Sigmoid colon (tissue), 7 donors: ENCODE results near the gene ME3. TPM values are rescaled to one million over a fixed set of nuclear protein-coding genes. Genes with fewer than 3 reads are reported as not detected.

ENCODE experiments used
- DNase-seq: peaks from one replicate; pipeline ENCODE4 v3.0.0-alpha.2; 2019
- H3K27ac ChIP-seq, 4 donors: fragments of 200-600 bp; sonication (generic); one replicate each; pipeline ENCODE4 v1.5.1; 2016 to 2019; ENCODE audit warnings: mild to moderate bottlenecking in 1 of 4
- H3K27me3 ChIP-seq, 3 donors: fragments of 200-600 bp; sonication (generic); one replicate each; pipeline ENCODE4 v1.5.1; 2019; ENCODE audit warnings: mild to moderate bottlenecking in 1 of 3
- H3K36me3 ChIP-seq, 4 donors: fragments of 200-600 bp; sonication (generic); one replicate each; pipeline ENCODE4 v1.5.1; 2016 to 2019
- H3K4me1 ChIP-seq, 4 donors: fragments of 200-600 bp; sonication (generic); one replicate each; pipeline ENCODE4 v1.5.1; 2017 to 2019
- H3K4me3 ChIP-seq, 4 donors: fragments of 200-600 bp; sonication (generic); one replicate each; pipeline ENCODE4 v1.5.1; 2017 to 2019; ENCODE audit warnings: mild to moderate bottlenecking in 2 of 4, moderate library complexity in 1 of 4
- H3K9me3 ChIP-seq, 4 donors: fragments of 200-600 bp in 3 of 4; sonication (generic) in 3 of 4; one replicate each; pipeline versions ENCODE4 v1.5.1 to v1.6.1; 2013 to 2019
- EP300 ChIP-seq, 4 donors: sonication (generic); formaldehyde crosslinking; IDR thresholded peaks; one replicate each; pipeline ENCODE4 v1.6.1; 2017; ENCODE audit warnings: antibody characterized with exemption in 4 of 4
- POLR2A ChIP-seq, 2 donors: fragments of 450-650 bp; IDR thresholded peaks; one replicate each; pipeline ENCODE4 v1.6.1; 2016; ENCODE audit warnings: antibody characterized with exemption in 2 of 2, mild to moderate bottlenecking in 2 of 2, moderate library complexity in 2 of 2
- POLR2AphosphoS5 ChIP-seq, 4 donors: sonication (generic); formaldehyde crosslinking; IDR thresholded peaks; one replicate each; pipeline ENCODE4 v1.6.1; 2017; ENCODE audit warnings: antibody characterized with exemption in 4 of 4
- WGBS, 2 donors: extraction: QIAGEN DNeasy Blood & Tissue Kit; methylation state at CpG; one replicate each; pipeline ENCODE4 v1.1.7; 2013; 5-methylcytosine and 5-hydroxymethylcytosine counted together
- intact Hi-C: fragments of 100-400 bp; cut with DNase I; formaldehyde crosslinking; loops from one replicate; pipeline ENCODE4 v1.15.1; 2023
- polyA plus RNA-seq, 3 donors: library from polyadenylated mRNA; stranded (reverse); fragments of 200-250 nt; gene quantifications; one replicate each; pipeline ENCODE4 v1.2.3, GENCODE V29; 2013
- total RNA-seq, 4 donors: library from RNA; depleted of rRNA; stranded (reverse); fragments of >200 nt; gene quantifications; one replicate each; pipeline ENCODE4 v1.1.0, GENCODE V29; 2016
- TF ChIP-seq, protein P1 (sequence below), 4 experiments: fragments of 450-650 bp in 3 of 4; fragments of 200-600 bp in 1 of 4; IDR thresholded peaks; one replicate each; pipeline ENCODE4 v1.5.1; 2016 to 2019; ENCODE audit warnings: antibody characterized with exemption in 4 of 4, mild to moderate bottlenecking in 3 of 4, moderate library complexity in 2 of 4
- donor health status: healthy with polysubstance abuse.
- donor health status: Bipolar disorder and iron deficiency.
- donor health status: healthy.

ME3 gene
- total and polyA plus RNA-seq, 7 donors: 7.8 to 53.2 (median 25.5) TPM

DNA sequence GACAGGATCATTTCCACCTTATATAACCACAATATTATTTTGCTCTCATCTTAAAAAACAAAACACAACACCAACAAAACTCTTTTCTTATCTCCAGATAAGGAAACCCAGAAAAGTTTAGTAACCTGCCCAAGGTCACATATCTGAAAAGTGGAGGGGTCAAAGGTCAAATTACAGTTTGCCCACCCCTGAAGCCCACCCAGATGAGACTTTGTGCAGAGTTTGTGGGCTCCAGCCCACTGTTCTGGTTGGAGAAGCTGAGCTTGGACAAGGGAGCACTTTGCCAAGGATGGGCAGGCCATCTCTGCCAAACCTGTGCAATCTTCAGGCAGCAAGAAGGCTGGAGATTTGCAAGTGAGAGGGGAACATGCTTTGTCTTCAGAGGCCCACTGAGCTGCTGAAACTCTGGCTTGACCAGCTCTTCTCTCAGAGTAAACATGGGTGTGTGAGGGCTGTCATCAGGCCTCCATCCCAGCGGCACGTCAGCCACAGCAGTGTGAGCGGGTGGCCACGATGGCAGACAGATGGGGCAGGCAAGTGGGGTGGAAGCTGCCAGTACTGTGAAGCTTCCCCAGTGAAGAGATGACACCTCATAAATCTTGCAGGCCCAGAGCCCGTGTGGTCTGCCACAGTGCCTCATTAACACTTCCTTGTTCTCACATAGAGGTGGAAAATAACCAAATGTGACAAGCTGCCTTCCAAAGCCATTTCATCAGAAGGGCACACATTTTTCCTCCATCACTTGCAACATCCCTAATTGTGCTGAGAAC, 186.0 kb downstream of the ME3 start:
- WGBS, 2 donors: 35 to 39% methylated on average over 5 of the region's 5 CpGs
- H3K36me3 ChIP-seq: peaks cover 0 to 6% (median 0%) of the 10 kb centered on the region in 4 donors
- no peak overlapping the region for H3K27ac ChIP-seq
- intact Hi-C loops: no loop called here
- no peaks in the 10 kb centered on the region for H3K9me3 ChIP-seq
- no peak for TF ChIP-seq EP300 (IDR thresholded peaks at IDR 0.05)
- TF ChIP-seq, protein P1, sequence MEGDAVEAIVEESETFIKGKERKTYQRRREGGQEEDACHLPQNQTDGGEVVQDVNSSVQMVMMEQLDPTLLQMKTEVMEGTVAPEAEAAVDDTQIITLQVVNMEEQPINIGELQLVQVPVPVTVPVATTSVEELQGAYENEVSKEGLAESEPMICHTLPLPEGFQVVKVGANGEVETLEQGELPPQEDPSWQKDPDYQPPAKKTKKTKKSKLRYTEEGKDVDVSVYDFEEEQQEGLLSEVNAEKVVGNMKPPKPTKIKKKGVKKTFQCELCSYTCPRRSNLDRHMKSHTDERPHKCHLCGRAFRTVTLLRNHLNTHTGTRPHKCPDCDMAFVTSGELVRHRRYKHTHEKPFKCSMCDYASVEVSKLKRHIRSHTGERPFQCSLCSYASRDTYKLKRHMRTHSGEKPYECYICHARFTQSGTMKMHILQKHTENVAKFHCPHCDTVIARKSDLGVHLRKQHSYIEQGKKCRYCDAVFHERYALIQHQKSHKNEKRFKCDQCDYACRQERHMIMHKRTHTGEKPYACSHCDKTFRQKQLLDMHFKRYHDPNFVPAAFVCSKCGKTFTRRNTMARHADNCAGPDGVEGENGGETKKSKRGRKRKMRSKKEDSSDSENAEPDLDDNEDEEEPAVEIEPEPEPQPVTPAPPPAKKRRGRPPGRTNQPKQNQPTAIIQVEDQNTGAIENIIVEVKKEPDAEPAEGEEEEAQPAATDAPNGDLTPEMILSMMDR (IDR thresholded peaks at IDR 0.05): no peak
- TF ChIP-seq POLR2A (IDR thresholded peaks at IDR 0.05): no peak
- no peak for TF ChIP-seq POLR2AphosphoS5 (IDR thresholded peaks at IDR 0.05)
- H3K4me1 ChIP-seq: peaks cover 0 to 16% (median 12%) of the 10 kb centered on the region in 4 donors
- no peak for DNase-seq
- no peak overlapping the region for H3K4me3 ChIP-seq
- H3K27me3 ChIP-seq: no peaks in the 10 kb centered on the region

GRCh38 chr11:86484795-86485166, 187.6 kb downstream of the ME3 start:
- Histone ChIP-seq H3K27me3 (no peaks in the 10 kb centered on the region), H3K36me3 (peaks cover 0 to 6% (median 0%) of the 10 kb centered on the region in 4 donors), H3K27ac (peak overlapping the region in 2 of 4 donors; percentile 59 to 73), H3K4me1 (peaks cover 0 to 16% (median 12%) of the 10 kb centered on the region in 4 donors), H3K4me3 (no peak overlapping the region), H3K9me3 (no peaks in the 10 kb centered on the region)
- intact Hi-C loops: no loop called here
- TF ChIP-seq POLR2A (IDR thresholded peaks at IDR 0.05): no peak
- no peak for TF ChIP-seq POLR2AphosphoS5 (IDR thresholded peaks at IDR 0.05)
- TF ChIP-seq EP300 (IDR thresholded peaks at IDR 0.05): no peak
- TF ChIP-seq, protein P1 (IDR thresholded peaks at IDR 0.05): no peak
- DNase-seq: no peak
- WGBS, 2 donors: 98% methylated on average over 1 of the region's 1 CpG

DNA sequence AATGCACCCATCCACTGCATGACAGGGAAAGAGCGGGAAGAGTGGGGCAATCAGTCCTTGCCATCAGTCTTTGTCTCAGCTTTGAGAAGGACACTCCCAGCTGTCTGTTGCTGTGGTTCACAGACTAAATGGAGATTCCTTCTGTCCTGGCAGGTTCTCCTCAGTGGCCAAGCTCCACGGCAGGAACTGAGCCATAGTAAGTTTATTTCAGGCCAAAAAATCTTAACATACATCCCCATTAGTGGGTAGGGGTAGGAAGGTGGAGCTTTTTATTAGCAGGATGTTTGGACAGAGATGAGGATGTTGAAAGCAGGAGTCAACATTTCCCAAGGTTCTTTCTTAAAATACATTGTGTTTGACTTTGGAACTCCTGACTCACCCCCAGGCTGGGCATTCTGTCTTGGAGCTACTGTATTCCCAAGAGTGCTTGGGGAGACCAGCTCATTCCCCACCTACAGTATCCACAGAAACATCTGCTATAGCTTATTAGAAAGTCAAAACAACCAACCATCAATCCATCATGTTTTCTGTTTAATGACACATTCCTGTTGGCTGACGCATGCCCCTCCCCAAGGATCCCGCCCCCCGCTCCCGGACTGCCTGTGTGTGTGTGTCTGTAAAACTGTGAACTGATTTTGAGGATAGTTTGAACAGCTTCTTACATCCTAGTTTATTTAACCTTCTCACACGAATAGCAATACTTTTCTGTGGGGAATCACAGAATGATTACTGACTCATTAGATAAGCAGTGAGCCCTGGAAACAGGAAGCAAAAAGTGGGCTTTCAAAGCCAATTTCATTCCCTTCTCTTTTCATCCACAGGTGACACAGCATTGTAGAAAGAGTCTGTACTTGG, 188.2 kb downstream of the ME3 start:
- Histone ChIP-seq H3K36me3 (peaks cover 0 to 6% (median 0%) of the 10 kb centered on the region in 4 donors), H3K4me3 (no peak overlapping the region), H3K4me1 (peaks cover 0 to 16% (median 12%) of the 10 kb centered on the region in 4 donors), H3K9me3 (no peaks in the 10 kb centered on the region), H3K27me3 (no peaks in the 10 kb centered on the region), H3K27ac (peak overlapping the region in 3 of 4 donors; percentile 9 to 73 (median 59))
- 69 to 71% methylated on average over 7 of the region's 7 CpGs for WGBS, 2 donors
- TF ChIP-seq EP300 (IDR thresholded peaks at IDR 0.05) (no peak), POLR2AphosphoS5 (IDR thresholded peaks at IDR 0.05) (peak in 1 of 4 donors; percentile 21), POLR2A (IDR thresholded peaks at IDR 0.05) (no peak)
- TF ChIP-seq, protein P1 (IDR thresholded peaks at IDR 0.05): no peak
- peak; percentile 75 for DNase-seq
- intact Hi-C loops: no loop called here

DNA sequence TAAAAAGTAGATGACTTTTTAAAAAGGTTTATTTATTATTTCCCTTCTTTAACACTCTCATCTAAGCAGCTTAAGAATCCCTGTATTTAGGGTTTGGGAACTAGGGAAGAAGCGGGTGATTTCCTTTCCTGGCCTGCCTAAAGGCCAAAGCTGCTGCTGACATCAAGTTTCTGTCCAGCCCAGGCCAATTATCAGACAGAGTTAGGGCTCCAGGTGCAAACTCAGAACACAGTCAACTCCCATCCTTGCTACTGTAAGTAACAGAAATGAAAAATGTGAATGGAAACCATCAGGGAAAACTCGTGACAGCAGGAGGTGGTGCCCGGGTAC, 188.8 kb downstream of the ME3 start:
- H3K36me3 ChIP-seq: peaks cover 0 to 6% (median 0%) of the 10 kb centered on the region in 4 donors
- intact Hi-C loops: no loop called here

More for the DNA sequence above, 188.8 kb downstream of the ME3 start:
- Histone ChIP-seq H3K4me3 (no peak overlapping the region), H3K4me1 (peaks cover 0 to 16% (median 12%) of the 10 kb centered on the region in 4 donors), H3K9me3 (no peaks in the 10 kb centered on the region), H3K27me3 (no peaks in the 10 kb centered on the region), H3K27ac (peak overlapping the region in 3 of 4 donors; percentile 9 to 73 (median 59))
- WGBS, 2 donors: 91 to 92% methylated on average over 3 of the region's 3 CpGs
- TF ChIP-seq POLR2AphosphoS5 (IDR thresholded peaks at IDR 0.05): no peak
- no peak for TF ChIP-seq POLR2A (IDR thresholded peaks at IDR 0.05)
- no peak for TF ChIP-seq EP300 (IDR thresholded peaks at IDR 0.05)
- TF ChIP-seq, protein P1 (IDR thresholded peaks at IDR 0.05): no peak
- no peak for DNase-seq
